ENCODE measurements around the gene ZNF260.

The ZNF260 gene

DNA sequence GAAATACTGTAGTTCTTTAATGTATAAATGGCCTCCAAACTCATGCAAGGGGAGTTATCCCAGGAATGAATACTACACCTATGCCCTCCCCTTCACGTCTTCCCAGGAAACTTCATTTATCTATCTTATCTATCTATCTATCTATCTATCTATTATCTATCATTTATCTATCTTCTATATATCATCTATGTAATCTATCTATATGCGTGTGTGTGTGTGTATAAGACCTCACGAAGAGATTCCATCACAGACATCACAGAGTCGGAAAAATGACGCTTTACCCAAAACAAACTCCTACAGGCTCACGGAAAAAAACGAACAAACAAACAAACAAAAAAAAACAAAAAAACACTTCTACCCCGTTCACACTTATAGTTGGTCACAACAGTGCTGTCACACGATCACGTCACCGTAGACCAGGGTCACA is 44.5 kb upstream of the ZNF260 start:
- in situ Hi-C loops (cut with MboI; ENCODE audit: low sequenced_read_pairs, unreplicated experiment), result no loop called here
- DNase-seq (ENCODE audit: low spot score), result no peak

DNA sequence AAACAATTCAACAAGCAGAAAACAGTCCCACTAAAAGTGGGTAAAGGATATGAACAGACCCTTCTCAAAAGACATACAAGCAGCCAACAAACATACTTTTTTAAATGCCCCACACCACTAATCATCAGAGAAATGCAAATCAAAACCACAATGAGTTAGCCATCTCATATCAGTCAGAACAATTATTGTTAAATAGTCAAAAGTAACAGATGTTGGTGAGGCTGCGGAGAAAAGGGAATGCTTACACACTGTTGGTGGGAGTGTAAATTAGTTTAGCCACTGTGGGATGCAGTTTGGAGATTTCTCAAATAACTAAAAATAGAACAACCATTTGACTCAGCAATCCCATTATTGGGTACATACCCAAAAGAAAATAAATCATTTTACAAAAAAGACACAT is 36.3 kb upstream of the ZNF260 start:
- in situ Hi-C loops (cut with MboI; ENCODE audit: low sequenced_read_pairs, unreplicated experiment), result no loop called here
- TF ChIP-seq CTCF (IDR thresholded peaks at IDR 0.05; ENCODE audit: borderline replicate concordance, control extremely low read depth, extremely low read depth, insufficient read depth, missing control alignments), result no peak
- no peak for DNase-seq (ENCODE audit: low spot score)

More for the DNA sequence above, 44.5 kb upstream of the ZNF260 start:
- no peak for TF ChIP-seq CTCF (IDR thresholded peaks at IDR 0.05; ENCODE audit: borderline replicate concordance, control extremely low read depth, extremely low read depth, insufficient read depth, missing control alignments)

DNA sequence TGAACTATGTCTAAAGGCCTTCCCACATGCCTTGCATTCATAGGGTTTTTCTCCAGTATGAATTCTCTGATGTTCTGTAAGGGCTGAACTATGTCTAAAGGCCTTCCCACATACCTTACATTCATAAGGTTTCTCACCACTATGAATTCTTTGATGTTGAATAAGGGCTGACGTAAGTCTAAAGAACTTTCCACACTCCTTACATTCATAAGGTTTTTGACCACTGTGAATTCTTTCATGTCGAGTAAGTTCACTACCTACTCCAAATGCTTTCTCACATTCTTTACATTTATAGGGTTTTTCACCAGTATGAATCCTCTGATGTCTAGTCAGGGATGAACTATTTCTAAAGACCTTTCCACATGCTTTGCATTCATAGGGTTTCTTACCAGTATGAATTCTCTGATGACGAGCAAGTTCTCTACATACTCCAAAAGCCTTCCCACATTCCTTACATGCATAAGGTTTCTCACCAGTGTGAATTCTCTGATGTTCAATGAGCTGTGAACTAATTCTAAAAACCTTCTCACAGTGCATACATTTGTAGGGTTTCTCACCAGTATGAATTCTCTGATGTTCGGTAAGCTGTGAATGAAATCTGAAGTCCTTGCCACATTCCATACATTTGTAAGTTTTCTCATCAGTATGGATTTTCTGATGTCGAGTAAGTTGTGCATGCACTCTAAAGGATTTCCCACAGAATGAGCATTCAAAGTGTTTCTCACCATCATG is 19.1 kb upstream of the ZNF260 start:
- in situ Hi-C loops (cut with MboI; ENCODE audit: low sequenced_read_pairs, unreplicated experiment), result no loop called here
- no peak for TF ChIP-seq CTCF (IDR thresholded peaks at IDR 0.05; ENCODE audit: borderline replicate concordance, control extremely low read depth, extremely low read depth, insufficient read depth, missing control alignments)
- DNase-seq (ENCODE audit: low spot score), result no peak

GRCh38 chr19:36528921-36529518 is 949 bp upstream of the ZNF260 start:
- in situ Hi-C loops (cut with MboI; ENCODE audit: low sequenced_read_pairs, unreplicated experiment), result no loop called here
- peak; percentile 58 for DNase-seq (ENCODE audit: low spot score)
- TF ChIP-seq CTCF (IDR thresholded peaks at IDR 0.05; ENCODE audit: borderline replicate concordance, control extremely low read depth, extremely low read depth, insufficient read depth, missing control alignments), result no peak

DNA sequence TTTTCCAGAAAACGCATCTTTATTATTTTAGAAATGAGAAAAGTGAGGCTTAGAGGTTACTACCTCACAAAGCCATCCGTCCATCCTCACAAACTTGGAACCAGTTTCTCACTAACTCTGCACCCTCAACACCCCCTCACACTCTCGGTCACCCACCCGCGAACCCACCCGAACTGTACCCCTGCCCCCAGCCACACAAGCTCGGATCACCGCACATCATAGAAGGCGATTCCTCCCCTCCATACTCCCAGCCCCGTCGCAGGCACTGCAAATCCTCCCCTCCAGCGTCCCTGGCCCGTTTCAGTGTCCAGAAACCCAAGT is 238 bp downstream of the ZNF260 start:
- TF ChIP-seq CTCF (IDR thresholded peaks at IDR 0.05; ENCODE audit: borderline replicate concordance, control extremely low read depth, extremely low read depth, insufficient read depth, missing control alignments), result no peak
- DNase-seq (ENCODE audit: low spot score), result no peak
- in situ Hi-C loops (cut with MboI; ENCODE audit: low sequenced_read_pairs, unreplicated experiment), result no loop called here

DNA sequence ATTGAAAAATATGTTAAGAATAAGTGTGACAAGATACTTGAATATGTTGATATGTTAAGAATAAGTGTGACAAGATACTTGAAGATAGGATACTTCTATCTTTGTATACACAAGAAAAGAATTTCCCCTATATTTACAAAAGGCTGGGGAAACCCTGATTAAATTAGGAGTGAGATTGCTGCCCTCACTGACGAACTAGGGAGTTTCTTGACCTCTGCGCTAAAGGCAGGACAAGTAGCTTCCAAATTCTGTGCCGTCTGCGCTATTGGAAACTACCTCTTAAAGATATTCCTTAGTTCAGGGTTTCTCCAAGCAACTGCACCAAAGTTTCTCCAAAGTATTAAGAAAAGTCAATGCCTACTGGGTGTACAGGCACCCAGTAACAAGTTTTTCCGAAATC is 730 bp downstream of the ZNF260 start:
- DNase-seq (ENCODE audit: low spot score), result peak; percentile 22
- no peak for TF ChIP-seq CTCF (IDR thresholded peaks at IDR 0.05; ENCODE audit: borderline replicate concordance, control extremely low read depth, extremely low read depth, insufficient read depth, missing control alignments)
- in situ Hi-C loops (cut with MboI; ENCODE audit: low sequenced_read_pairs, unreplicated experiment), result no loop called here

Data from GM13976 (cell line).